ENCODE results near the gene DUS2.
"Not testable (repeated sequence)": the region's sequence is repeated elsewhere in the genome, so short reads cannot be mapped to it uniquely, and the experiment has no call there.

DNA sequence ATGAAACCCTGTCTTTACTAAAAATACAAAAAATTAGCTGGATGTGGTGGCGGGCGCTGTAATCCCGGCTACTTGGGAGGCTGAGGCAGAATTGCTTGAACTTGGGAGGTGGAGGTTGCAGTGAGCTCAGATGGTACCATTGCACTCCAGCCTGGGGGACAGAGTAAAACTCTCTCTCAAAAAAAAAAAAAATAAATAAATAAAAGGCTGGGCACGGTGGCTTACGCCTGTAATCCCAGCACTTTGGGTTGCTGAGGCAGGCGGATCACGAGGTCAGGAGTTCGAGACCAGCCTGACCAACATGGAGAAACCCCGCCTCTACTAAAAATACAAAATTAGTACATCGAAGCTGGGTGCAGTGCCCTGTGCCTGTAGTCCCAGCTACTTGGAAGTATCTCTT, 69.2 kb downstream of the DUS2 start:
- not testable (repeated sequence) for TF ChIP-seq CTCF (tag by site-specific recombination; IDR thresholded peaks at IDR 0.05); MYNN (tag by site-specific recombination; IDR thresholded peaks at IDR 0.05; ENCODE audit: borderline replicate concordance); ZSCAN18 (tag by site-specific recombination; IDR thresholded peaks at IDR 0.05); ZNF24 (tag by site-specific recombination; IDR thresholded peaks at IDR 0.05); ZNF544 (tag by site-specific recombination; IDR thresholded peaks at IDR 0.05); ZBTB21 (tag by site-specific recombination; IDR thresholded peaks at IDR 0.05)
- TF ChIP-seq, protein P1, sequence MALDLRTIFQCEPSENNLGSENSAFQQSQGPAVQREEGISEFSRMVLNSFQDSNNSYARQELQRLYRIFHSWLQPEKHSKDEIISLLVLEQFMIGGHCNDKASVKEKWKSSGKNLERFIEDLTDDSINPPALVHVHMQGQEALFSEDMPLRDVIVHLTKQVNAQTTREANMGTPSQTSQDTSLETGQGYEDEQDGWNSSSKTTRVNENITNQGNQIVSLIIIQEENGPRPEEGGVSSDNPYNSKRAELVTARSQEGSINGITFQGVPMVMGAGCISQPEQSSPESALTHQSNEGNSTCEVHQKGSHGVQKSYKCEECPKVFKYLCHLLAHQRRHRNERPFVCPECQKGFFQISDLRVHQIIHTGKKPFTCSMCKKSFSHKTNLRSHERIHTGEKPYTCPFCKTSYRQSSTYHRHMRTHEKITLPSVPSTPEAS (tag by site-specific recombination; IDR thresholded peaks at IDR 0.05) = not testable (repeated sequence)
